ENCODE data around the gene PCNX4. TPM values are rescaled to one million over a fixed set of nuclear protein-coding genes. Genes with fewer than 3 reads are reported as not detected.

The PCNX4 gene
- polyA plus RNA-seq, 3 donors: 7.2 to 16.8 (median 10.0) TPM

GRCh38 chr14:60164712-60165546, 73.2 kb downstream of the PCNX4 start, which contains the start of gene DHRS7:
Gene DHRS7 (minus strand): TSS chr14:60165398. CDS start chr14:60165309, 89 bp downstream.
- 0% methylated on average over 63 to 68 of the region's 68 CpGs for WGBS, 3 donors
- no peak within 1 kb of the TSS for H3K27ac ChIP-seq (ENCODE audit: low read depth, low read length)

- 1 to 9% (median 1%) methylated on average over 4 of the region's 4 CpGs for WGBS, 3 donors
Measured at GRCh38 chr14:60165547-60165876, 73.8 kb downstream of the PCNX4 start.

GRCh38 chr14:60166142-60166541, 74.4 kb downstream of the PCNX4 start:
- no peak overlapping the region for H3K27ac ChIP-seq (ENCODE audit: low read depth, low read length)
- WGBS, 3 donors: 53 to 65% (median 63%) methylated on average over 3 of the region's 3 CpGs

More at GRCh38 chr14:60165547-60165876, 73.8 kb downstream of the PCNX4 start:
- no peak overlapping the region for H3K27ac ChIP-seq (ENCODE audit: low read depth, low read length)

- no peak overlapping the region for H3K27ac ChIP-seq (ENCODE audit: low read depth, low read length)
- 92 to 98% (median 97%) methylated on average over 3 of the region's 3 CpGs for WGBS, 3 donors
Measured at GRCh38 chr14:60169722-60170121, 78.0 kb downstream of the PCNX4 start.

GRCh38 chr14:60170948-60171347, 79.2 kb downstream of the PCNX4 start:
- no peak overlapping the region for H3K27ac ChIP-seq (ENCODE audit: low read depth, low read length)
- WGBS, 3 donors: 86 to 95% (median 95%) methylated on average over 4 of the region's 4 CpGs

- WGBS, 3 donors: 84 to 93% (median 91%) methylated on average over 2 of the region's 2 CpGs
- H3K27ac ChIP-seq (ENCODE audit: low read depth, low read length): no peak overlapping the region
Measured at GRCh38 chr14:60171690-60172089, 80.0 kb downstream of the PCNX4 start.

GRCh38 chr14:60174352-60175254, 82.9 kb downstream of the PCNX4 start:
- 76 to 87% (median 86%) methylated on average over 11 of the region's 11 CpGs for WGBS, 3 donors
- no peak overlapping the region for H3K27ac ChIP-seq (ENCODE audit: low read depth, low read length)

GRCh38 chr14:60175255-60175902, 83.7 kb downstream of the PCNX4 start:
- H3K27ac ChIP-seq (ENCODE audit: low read depth, low read length): no peak overlapping the region
- WGBS, 3 donors: 48 to 78% (median 74%) methylated on average over 2 of the region's 2 CpGs

GRCh38 chr14:60178164-60178563, 86.4 kb downstream of the PCNX4 start:
- no peak overlapping the region for H3K27ac ChIP-seq (ENCODE audit: low read depth, low read length)
- 93 to 100% (median 96%) methylated on average over 1 of the region's 1 CpG for WGBS, 3 donors

- WGBS, 3 donors: 93 to 97% (median 96%) methylated on average over 1 of the region's 1 CpG
- H3K27ac ChIP-seq (ENCODE audit: low read depth, low read length): no peak overlapping the region
Measured at GRCh38 chr14:60178820-60179219, 87.1 kb downstream of the PCNX4 start.

- 74 to 84% (median 75%) methylated on average over 3 of the region's 3 CpGs for WGBS, 3 donors
- H3K27ac ChIP-seq (ENCODE audit: low read depth, low read length): no peak overlapping the region
Measured at GRCh38 chr14:60179431-60179869, 87.7 kb downstream of the PCNX4 start.

- no peak overlapping the region for H3K27ac ChIP-seq (ENCODE audit: low read depth, low read length)
- 89 to 98% (median 93%) methylated on average over 3 of the region's 3 CpGs for WGBS, 3 donors
Measured at GRCh38 chr14:60183138-60183537, 91.4 kb downstream of the PCNX4 start.

- no peak overlapping the region for H3K27ac ChIP-seq (ENCODE audit: low read depth, low read length)
- 23 to 69% (median 27%) methylated on average over 1 of the region's 1 CpG for WGBS, 3 donors
Measured at GRCh38 chr14:60183741-60184140, 92.0 kb downstream of the PCNX4 start.

GRCh38 chr14:60184146-60184904, 92.6 kb downstream of the PCNX4 start:
- 0 to 1% (median 1%) methylated on average over 5 of the region's 5 CpGs for WGBS, 3 donors
- no peak overlapping the region for H3K27ac ChIP-seq (ENCODE audit: low read depth, low read length)

- 47 to 69% (median 62%) methylated on average over 5 of the region's 5 CpGs for WGBS, 3 donors
Measured at GRCh38 chr14:60184905-60185555, 93.3 kb downstream of the PCNX4 start.

GRCh38 chr14:60188115-60188514, 96.4 kb downstream of the PCNX4 start:
- 53 to 63% (median 54%) methylated on average over 3 of the region's 3 CpGs for WGBS, 3 donors
- no peak overlapping the region for H3K27ac ChIP-seq (ENCODE audit: low read depth, low read length)

More at GRCh38 chr14:60184905-60185555, 93.3 kb downstream of the PCNX4 start:
- no peak overlapping the region for H3K27ac ChIP-seq (ENCODE audit: low read depth, low read length)

- no peak overlapping the region for H3K27ac ChIP-seq (ENCODE audit: low read depth, low read length)
- WGBS, 3 donors: 62 to 75% (median 74%) methylated on average over 1 of the region's 1 CpG
Measured at GRCh38 chr14:60188696-60189095, 97.0 kb downstream of the PCNX4 start.
